SHP77 treated with DMSO at 0.1 percent for 48 hours (cell line): Measurements from ENCODE around the gene PTH.

ENCODE experiments used
- DNase-seq: peaks from one replicate; lab custom pipeline; 2025; lab: John Stamatoyannopoulos, UW

Gene PTH

GRCh38 chr11:13495929-13496328 is at the start of gene PTH:
Gene PTH (minus strand): TSS chr11:13495997. CDS start chr11:13492855, 3,142 bp downstream.
- no peak for DNase-seq

- DNase-seq: no peak
Measured at GRCh38 chr11:13538044-13538443, 42.2 kb upstream of the PTH start.

GRCh38 chr11:13535819-13536218 is 40.0 kb upstream of the PTH start:
- no peak for DNase-seq

- no peak for DNase-seq
Measured at GRCh38 chr11:13534358-13534757, 38.6 kb upstream of the PTH start.

- DNase-seq: no peak
Measured at GRCh38 chr11:13525257-13525656, 29.5 kb upstream of the PTH start.

- no peak for DNase-seq
Measured at GRCh38 chr11:13503393-13503792, 7.6 kb upstream of the PTH start.

- DNase-seq: no peak
Measured at GRCh38 chr11:13502492-13502891, 6.7 kb upstream of the PTH start.

GRCh38 chr11:13494051-13494450 is 1.7 kb downstream of the PTH start:
- no peak for DNase-seq

GRCh38 chr11:13487661-13488030 is 8.2 kb downstream of the PTH start:
- no peak for DNase-seq

GRCh38 chr11:13486926-13487660 is 8.7 kb downstream of the PTH start:
- no peak for DNase-seq

- DNase-seq: no peak
Measured at GRCh38 chr11:13480198-13480597, 15.6 kb downstream of the PTH start.

GRCh38 chr11:13479688-13480087 is 16.1 kb downstream of the PTH start:
- DNase-seq: no peak

GRCh38 chr11:13475091-13475490 is 20.7 kb downstream of the PTH start:
- DNase-seq: no peak

- no peak for DNase-seq
Measured at GRCh38 chr11:13473013-13473722, 22.6 kb downstream of the PTH start.

GRCh38 chr11:13468750-13469149 is 27.0 kb downstream of the PTH start:
- no peak for DNase-seq

GRCh38 chr11:13465909-13466371 is 29.9 kb downstream of the PTH start:
- DNase-seq: peak; percentile 0

GRCh38 chr11:13463779-13464290 is 32.0 kb downstream of the PTH start:
- no peak for DNase-seq

GRCh38 chr11:13462901-13463778 is 32.7 kb downstream of the PTH start, which contains the start of gene BTBD10:
Gene BTBD10 (minus strand): TSS chr11:13463222. CDS start chr11:13445124, 18,098 bp downstream.
- DNase-seq: peak; percentile 3

- no peak for DNase-seq
Measured at GRCh38 chr11:13462311-13462900, 33.4 kb downstream of the PTH start.

- no peak for DNase-seq
Measured at GRCh38 chr11:13461291-13461690, 34.5 kb downstream of the PTH start.

- no peak for DNase-seq
Measured at GRCh38 chr11:13450832-13451397, 44.9 kb downstream of the PTH start.
